ENCODE measurements around the gene TBK1.

The TBK1 gene

DNA sequence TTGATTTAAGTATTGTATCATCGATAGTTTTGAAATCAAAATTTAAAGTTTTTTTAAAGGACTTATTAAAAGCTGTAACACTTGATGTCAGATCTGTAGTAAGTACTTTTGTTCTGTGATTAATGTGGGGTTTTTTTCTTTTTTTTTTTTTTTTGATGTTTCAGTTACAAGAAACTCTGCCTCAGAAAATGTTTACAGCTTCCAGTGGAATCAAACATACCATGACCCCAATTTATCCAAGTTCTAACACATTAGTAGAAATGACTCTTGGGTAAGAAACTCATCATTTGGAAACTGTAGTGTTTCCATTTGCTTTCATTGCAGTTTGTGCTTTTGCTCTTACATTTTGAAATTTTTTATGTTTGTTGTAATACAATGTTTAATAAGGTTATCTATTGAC lies 45.6 kb downstream of the TBK1 start:
- Histone ChIP-seq H3K4me3 (ENCODE audit: low read length) (no peak overlapping the region), H3K4me2 (ENCODE audit: low read depth, low read length) (no peak overlapping the region), H3K9me3 (replicated peaks; ENCODE audit: insufficient read depth, low read length) (no peaks in the 10 kb centered on the region), H3F3A (ENCODE audit: insufficient read depth, low read length) (no peaks in the 10 kb centered on the region), H3K9me2 (replicated peaks; ENCODE audit: insufficient read depth, low read length) (no peaks in the 10 kb centered on the region), H3K4me1 (ENCODE audit: low read length) (no peaks in the 10 kb centered on the region), H3K36me3 (replicated peaks; ENCODE audit: insufficient read depth, low read length) (peaks cover 16% of the 10 kb centered on the region), H3K9ac (ENCODE audit: low read length) (no peak overlapping the region), H3K27ac (ENCODE audit: low read length) (no peak overlapping the region), H3K27me3 (replicated peaks; ENCODE audit: insufficient read depth, low read length) (no peaks in the 10 kb centered on the region), H3K79me2 (ENCODE audit: low read length) (no peaks in the 10 kb centered on the region), H4K20me1 (ENCODE audit: insufficient read depth, low read length) (no peaks in the 10 kb centered on the region), H2AFZ (ENCODE audit: low read length) (no peak overlapping the region)
- DNase-seq = no peak
- TF ChIP-seq CTCF (IDR thresholded peaks at IDR 0.05; ENCODE audit: low read length) (no peak), EZH2phosphoT487 (IDR thresholded peaks at IDR 0.05; ENCODE audit: low read length) (no peak), EZH2 (optimal IDR thresholded peaks at IDR 0.05; ENCODE audit: low read depth, low read length) (no peak)

GRCh38 chr12:64497903-64498302 lies 46.0 kb downstream of the TBK1 start:
- no peak overlapping the region for H2AFZ ChIP-seq (ENCODE audit: low read length)
- no peak overlapping the region for H3K4me2 ChIP-seq (ENCODE audit: low read depth, low read length)
- H3K9me2 ChIP-seq (replicated peaks; ENCODE audit: insufficient read depth, low read length) = no peaks in the 10 kb centered on the region
- no peaks in the 10 kb centered on the region for H3K4me1 ChIP-seq (ENCODE audit: low read length)
- no peaks in the 10 kb centered on the region for H3F3A ChIP-seq (ENCODE audit: insufficient read depth, low read length)
- no peak for TF ChIP-seq CTCF (IDR thresholded peaks at IDR 0.05; ENCODE audit: low read length)
- DNase-seq = no peak
- H4K20me1 ChIP-seq (ENCODE audit: insufficient read depth, low read length) = no peaks in the 10 kb centered on the region
- no peak overlapping the region for H3K27ac ChIP-seq (ENCODE audit: low read length)
- H3K9me3 ChIP-seq (replicated peaks; ENCODE audit: insufficient read depth, low read length) = no peaks in the 10 kb centered on the region
- H3K4me3 ChIP-seq (ENCODE audit: low read length) = no peak overlapping the region
- no peak overlapping the region for H3K9ac ChIP-seq (ENCODE audit: low read length)
- H3K27me3 ChIP-seq (replicated peaks; ENCODE audit: insufficient read depth, low read length) = no peaks in the 10 kb centered on the region
- H3K79me2 ChIP-seq (ENCODE audit: low read length) = no peaks in the 10 kb centered on the region
- H3K36me3 ChIP-seq (replicated peaks; ENCODE audit: insufficient read depth, low read length) = peaks cover 16% of the 10 kb centered on the region

DNA sequence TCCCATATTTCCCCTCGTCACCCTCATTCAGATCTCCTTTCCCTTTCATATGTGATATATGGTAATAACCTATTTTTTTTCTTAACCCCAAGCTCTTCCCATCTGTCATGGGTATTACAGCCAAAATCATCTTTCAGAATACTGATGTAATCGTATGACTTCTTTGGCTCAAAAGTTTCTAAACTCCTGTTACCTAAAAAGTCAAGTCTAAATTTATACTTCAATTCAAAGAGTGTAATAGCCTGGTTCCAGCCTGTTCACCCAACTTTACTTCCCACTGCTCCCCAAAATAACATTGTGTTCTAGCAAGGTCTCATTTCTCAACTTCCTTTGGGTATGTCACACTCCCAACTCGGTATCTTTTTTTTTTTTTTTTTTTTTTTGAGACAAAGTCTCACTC lies 48.5 kb downstream of the TBK1 start:
- Histone ChIP-seq H3K9me2 (replicated peaks; ENCODE audit: insufficient read depth, low read length) (no peaks in the 10 kb centered on the region), H2AFZ (ENCODE audit: low read length) (no peak overlapping the region), H3F3A (ENCODE audit: insufficient read depth, low read length) (no peaks in the 10 kb centered on the region), H3K36me3 (replicated peaks; ENCODE audit: insufficient read depth, low read length) (peaks cover 14% of the 10 kb centered on the region), H3K4me3 (ENCODE audit: low read length) (no peak overlapping the region), H3K9ac (ENCODE audit: low read length) (no peak overlapping the region), H3K27me3 (replicated peaks; ENCODE audit: insufficient read depth, low read length) (no peaks in the 10 kb centered on the region), H3K79me2 (ENCODE audit: low read length) (no peaks in the 10 kb centered on the region), H3K27ac (ENCODE audit: low read length) (no peak overlapping the region), H3K9me3 (replicated peaks; ENCODE audit: insufficient read depth, low read length) (no peaks in the 10 kb centered on the region), H3K4me1 (ENCODE audit: low read length) (no peaks in the 10 kb centered on the region), H3K4me2 (ENCODE audit: low read depth, low read length) (no peak overlapping the region), H4K20me1 (ENCODE audit: insufficient read depth, low read length) (no peaks in the 10 kb centered on the region)
- no peak for TF ChIP-seq EZH2 (optimal IDR thresholded peaks at IDR 0.05; ENCODE audit: low read depth, low read length)
- TF ChIP-seq EZH2phosphoT487 (IDR thresholded peaks at IDR 0.05; ENCODE audit: low read length) = no peak
- no peak for TF ChIP-seq CTCF (IDR thresholded peaks at IDR 0.05; ENCODE audit: low read length)
- no peak for DNase-seq
